ENCODE measurements around the gene HOXA11.

DNA sequence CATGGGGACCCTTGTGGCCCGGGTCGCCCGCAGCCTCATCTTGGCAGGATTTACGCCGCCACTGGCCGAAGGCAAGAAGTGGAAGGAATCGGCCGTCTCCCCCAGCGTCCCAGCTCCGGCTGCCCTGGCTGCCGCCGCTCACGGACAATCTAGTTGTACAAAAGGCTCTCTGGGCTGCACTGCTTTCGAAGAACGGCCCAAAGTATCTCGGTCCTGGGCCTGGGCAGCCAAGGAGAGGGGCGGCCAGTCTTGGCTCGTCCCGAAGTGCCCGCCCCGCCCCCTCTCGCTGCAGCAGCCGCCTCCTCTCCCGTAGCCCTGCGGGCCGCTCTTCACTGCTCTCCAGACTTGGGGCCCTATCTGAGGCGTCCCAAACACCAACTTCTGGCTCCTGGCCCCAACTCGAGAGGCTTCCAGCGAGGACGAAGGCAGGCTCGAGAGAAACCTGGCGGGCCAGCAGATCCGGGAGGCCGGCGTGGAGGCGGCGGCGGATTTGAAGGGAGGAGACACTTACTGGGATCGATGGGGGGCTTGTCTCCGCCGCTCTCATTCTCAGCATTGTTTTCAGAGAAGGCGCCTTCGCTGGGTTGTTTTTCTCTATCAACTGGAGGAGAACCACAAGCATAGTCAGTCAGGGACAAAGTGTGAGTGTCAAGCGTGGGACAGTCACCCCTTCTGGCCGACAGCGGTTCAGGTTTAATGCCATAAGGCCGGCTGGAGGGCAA, 20.5 kb downstream of the HOXA11 start:
- TF ChIP-seq, protein P1, sequence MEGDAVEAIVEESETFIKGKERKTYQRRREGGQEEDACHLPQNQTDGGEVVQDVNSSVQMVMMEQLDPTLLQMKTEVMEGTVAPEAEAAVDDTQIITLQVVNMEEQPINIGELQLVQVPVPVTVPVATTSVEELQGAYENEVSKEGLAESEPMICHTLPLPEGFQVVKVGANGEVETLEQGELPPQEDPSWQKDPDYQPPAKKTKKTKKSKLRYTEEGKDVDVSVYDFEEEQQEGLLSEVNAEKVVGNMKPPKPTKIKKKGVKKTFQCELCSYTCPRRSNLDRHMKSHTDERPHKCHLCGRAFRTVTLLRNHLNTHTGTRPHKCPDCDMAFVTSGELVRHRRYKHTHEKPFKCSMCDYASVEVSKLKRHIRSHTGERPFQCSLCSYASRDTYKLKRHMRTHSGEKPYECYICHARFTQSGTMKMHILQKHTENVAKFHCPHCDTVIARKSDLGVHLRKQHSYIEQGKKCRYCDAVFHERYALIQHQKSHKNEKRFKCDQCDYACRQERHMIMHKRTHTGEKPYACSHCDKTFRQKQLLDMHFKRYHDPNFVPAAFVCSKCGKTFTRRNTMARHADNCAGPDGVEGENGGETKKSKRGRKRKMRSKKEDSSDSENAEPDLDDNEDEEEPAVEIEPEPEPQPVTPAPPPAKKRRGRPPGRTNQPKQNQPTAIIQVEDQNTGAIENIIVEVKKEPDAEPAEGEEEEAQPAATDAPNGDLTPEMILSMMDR (conservative IDR thresholded peaks at IDR 0.05): no peak
- no peak for TF ChIP-seq ZFX (IDR thresholded peaks at IDR 0.05)

Measured in C4-2B (cell line).